ES-I3 (cell line): ENCODE measurements around the gene ZDHHC1.

ENCODE experiments used
- H3K36me3 ChIP-seq: 2 replicates; pipeline ENCODE4 v1.6.1; 2013; ENCODE audit warnings: mild to moderate bottlenecking, low read length, control low read depth, moderate library complexity; ENCODE audit not compliant: insufficient read depth
- H3K4me1 ChIP-seq: 2 replicates; pipeline ENCODE4 v1.6.1; 2013; ENCODE audit warnings: mild to moderate bottlenecking, control low read depth, low read length; ENCODE audit not compliant: insufficient read depth
- H3K9ac ChIP-seq: 2 replicates; pipeline ENCODE4 v1.6.1; 2013; ENCODE audit warnings: low read depth, mild to moderate bottlenecking, low read length, moderate library complexity
- H3K9me3 ChIP-seq: 2 replicates; pipeline ENCODE4 v1.6.1; 2013; ENCODE audit warnings: mild to moderate bottlenecking, low read length, moderate library complexity; ENCODE audit not compliant: control insufficient read depth, insufficient read depth

The ZDHHC1 gene

DNA sequence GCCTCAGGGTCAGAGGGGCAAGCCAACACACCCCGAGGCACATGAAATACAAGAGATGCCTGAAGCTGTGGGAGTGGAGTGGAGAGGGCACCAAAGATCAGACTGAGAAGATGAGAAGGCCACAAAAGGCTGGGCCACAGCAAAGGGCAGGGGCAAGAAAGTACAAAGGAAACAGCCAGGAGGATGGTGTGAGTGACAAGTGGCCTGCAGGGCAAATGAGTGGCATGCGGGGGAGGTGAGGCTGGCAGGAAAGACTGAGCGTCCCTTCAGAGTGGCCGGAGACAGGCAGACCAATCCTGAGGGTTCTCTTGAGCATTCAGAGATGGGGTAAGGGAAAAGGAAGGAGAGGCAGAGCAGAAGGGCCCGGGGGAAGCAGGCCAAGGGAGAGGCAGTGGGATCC is 37.8 kb upstream of the ZDHHC1 start:
- H3K9ac ChIP-seq = no peak overlapping the region
- no peaks in the 10 kb centered on the region for H3K36me3 ChIP-seq
- no peaks in the 10 kb centered on the region for H3K9me3 ChIP-seq
- no peaks in the 10 kb centered on the region; the same call in 1 of the 2 replicates for H3K4me1 ChIP-seq

DNA sequence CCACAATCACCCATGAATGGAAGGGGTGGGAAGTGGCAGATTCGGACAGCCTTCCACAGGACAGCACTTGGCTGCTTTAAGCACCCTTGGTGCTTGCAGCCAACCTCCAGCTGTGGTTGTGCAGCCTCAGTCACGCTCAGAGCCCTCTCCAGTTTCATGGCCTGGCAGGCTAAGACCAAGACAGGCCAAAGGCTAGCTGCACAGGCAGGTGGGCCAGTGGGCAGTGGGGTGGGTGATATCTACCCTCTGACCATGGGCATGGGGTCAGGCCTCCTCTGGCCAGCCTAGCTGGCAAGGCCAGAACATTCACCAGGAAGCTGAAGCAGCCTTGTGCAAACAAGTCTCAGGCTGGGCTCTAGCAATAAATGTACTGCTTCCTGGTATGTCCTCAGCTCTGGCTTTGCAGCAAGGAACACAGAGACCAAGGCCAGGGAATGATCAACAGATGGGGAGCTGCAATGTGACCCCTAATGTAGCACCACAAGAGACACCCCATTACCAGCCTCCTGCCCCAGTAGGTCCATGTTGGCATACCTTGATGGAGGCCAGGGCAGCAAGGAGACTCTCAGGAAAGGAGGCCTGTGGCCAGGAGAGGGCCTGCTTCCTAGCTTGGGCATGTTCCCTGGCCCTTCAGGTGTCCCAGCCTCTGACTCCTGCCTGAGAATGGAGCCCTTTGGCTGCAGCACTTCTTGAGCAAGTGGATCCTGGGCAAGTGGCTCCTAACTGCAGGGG is 35.6 kb upstream of the ZDHHC1 start:
- no peaks in the 10 kb centered on the region for H3K36me3 ChIP-seq
- no peaks in the 10 kb centered on the region for H3K4me1 ChIP-seq
- H3K9ac ChIP-seq = no peak overlapping the region
- no peaks in the 10 kb centered on the region for H3K9me3 ChIP-seq

DNA sequence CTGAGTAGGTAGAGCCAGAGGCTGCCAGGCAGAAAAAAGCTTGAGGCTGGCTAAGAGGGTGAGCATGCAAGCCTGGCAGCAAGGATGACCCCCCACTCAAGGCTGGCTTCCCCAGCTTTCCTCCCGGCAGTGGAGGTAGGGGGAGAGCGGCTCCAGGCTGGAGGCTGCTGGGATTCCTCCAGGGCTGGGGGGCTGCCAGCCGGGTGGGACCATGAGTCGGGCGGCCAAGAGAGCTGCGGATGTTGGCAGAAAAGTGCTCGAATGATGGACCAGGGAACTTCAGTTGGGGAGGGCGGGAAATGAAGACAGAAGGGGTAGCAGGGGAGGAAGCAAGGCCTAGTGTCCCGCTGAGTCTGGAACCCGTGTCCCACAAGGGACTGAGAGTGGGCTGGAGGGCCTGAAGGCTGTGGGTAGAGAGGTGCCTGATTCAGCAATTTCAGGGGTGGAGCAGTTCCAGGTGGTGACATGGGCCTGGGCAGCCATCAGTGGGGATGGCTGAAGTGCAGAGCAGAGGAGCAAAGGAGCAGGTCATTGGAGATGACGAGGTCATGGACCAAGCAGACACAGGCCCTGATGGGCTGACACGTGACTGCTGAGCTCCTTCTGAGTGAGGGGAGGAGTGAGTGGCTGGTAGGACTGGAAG is 34.9 kb upstream of the ZDHHC1 start:
- H3K9ac ChIP-seq = no peak overlapping the region
- no peaks in the 10 kb centered on the region for H3K9me3 ChIP-seq
- no peaks in the 10 kb centered on the region for H3K4me1 ChIP-seq
- no peaks in the 10 kb centered on the region for H3K36me3 ChIP-seq

DNA sequence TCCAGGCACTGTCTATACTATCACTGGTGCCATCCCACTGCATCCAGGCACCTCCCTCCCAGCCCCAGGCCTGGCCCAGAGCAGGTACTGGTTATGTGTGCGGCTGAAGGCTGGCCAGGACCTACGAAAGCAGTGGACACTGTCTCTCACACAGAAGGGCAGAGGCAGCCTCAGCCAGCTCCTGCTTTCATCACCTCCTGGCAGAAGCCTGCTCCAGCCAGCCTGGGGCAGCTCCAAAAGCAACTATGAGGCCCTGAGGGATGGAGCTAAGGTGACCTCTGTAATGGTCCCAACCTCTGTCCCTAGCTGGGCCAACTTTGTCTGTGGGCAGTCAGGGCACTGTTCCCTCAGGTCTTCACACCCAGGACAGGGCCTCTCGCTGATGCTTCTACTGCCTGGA is 33.5 kb upstream of the ZDHHC1 start:
- no peak overlapping the region for H3K9ac ChIP-seq
- H3K4me1 ChIP-seq = peaks cover 3% of the 10 kb centered on the region; the same call in 1 of the 2 replicates
- H3K9me3 ChIP-seq = no peaks in the 10 kb centered on the region
- H3K36me3 ChIP-seq = no peaks in the 10 kb centered on the region

- H3K4me1 ChIP-seq = peaks cover 7% of the 10 kb centered on the region; the same call in 1 of the 2 replicates
- no peak overlapping the region for H3K9ac ChIP-seq
- H3K36me3 ChIP-seq = no peaks in the 10 kb centered on the region
- H3K9me3 ChIP-seq = no peaks in the 10 kb centered on the region
Observed at GRCh38 chr16:67449336-67449735, 33.1 kb upstream of the ZDHHC1 start.

- Histone ChIP-seq H3K4me1 (peaks cover 7% of the 10 kb centered on the region; the same call in 1 of the 2 replicates), H3K36me3 (no peaks in the 10 kb centered on the region), H3K9ac (no peak overlapping the region)
Observed at GRCh38 chr16:67448580-67448979, 32.3 kb upstream of the ZDHHC1 start.

GRCh38 chr16:67447508-67448076 is 31.3 kb upstream of the ZDHHC1 start:
- Histone ChIP-seq H3K9me3 (no peaks in the 10 kb centered on the region), H3K36me3 (no peaks in the 10 kb centered on the region), H3K4me1 (peaks cover 7% of the 10 kb centered on the region; the same call in 1 of the 2 replicates), H3K9ac (no peak overlapping the region)

More at GRCh38 chr16:67448580-67448979, 32.3 kb upstream of the ZDHHC1 start:
- no peaks in the 10 kb centered on the region for H3K9me3 ChIP-seq

GRCh38 chr16:67446968-67447507 is 30.8 kb upstream of the ZDHHC1 start:
- H3K9ac ChIP-seq = no peak overlapping the region
- H3K4me1 ChIP-seq = peaks cover 7% of the 10 kb centered on the region; the same call in 1 of the 2 replicates
- H3K36me3 ChIP-seq = no peaks in the 10 kb centered on the region
- H3K9me3 ChIP-seq = no peaks in the 10 kb centered on the region

- H3K9me3 ChIP-seq = no peaks in the 10 kb centered on the region
- peaks cover 7% of the 10 kb centered on the region; the same call in 1 of the 2 replicates for H3K4me1 ChIP-seq
- no peaks in the 10 kb centered on the region for H3K36me3 ChIP-seq
- H3K9ac ChIP-seq = no peak overlapping the region
Observed at GRCh38 chr16:67445913-67446907, 29.9 kb upstream of the ZDHHC1 start.

DNA sequence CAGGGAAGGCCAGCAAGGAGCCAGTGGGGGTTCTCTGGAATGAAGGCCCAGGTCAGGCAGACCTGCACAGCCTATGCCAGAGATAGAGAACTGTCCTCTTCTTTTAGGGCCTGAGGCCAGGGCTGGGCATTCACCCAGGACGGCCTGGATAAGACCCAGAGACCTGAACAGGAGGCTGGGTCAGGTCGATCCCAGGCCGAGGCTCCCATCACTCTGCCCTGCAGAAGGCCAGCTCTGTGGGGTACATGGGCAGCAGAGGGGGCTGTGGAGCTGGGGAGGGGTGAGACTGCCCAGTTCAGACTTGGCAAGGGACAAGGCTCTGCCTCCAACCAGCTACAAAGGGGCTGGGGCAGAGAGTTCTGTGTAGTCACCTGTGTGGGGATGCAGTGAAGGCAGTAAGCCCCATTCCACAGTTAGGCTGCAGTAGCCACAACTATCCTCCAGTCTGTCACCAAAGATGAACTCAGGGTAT is 29.2 kb upstream of the ZDHHC1 start:
- H3K36me3 ChIP-seq = no peaks in the 10 kb centered on the region
- H3K9ac ChIP-seq = no peak overlapping the region
- H3K4me1 ChIP-seq = peaks cover 7% of the 10 kb centered on the region; the same call in 1 of the 2 replicates
- H3K9me3 ChIP-seq = no peaks in the 10 kb centered on the region

- Histone ChIP-seq H3K36me3 (no peaks in the 10 kb centered on the region), H3K9ac (no peak overlapping the region)
Observed at GRCh38 chr16:67445126-67445426, 28.8 kb upstream of the ZDHHC1 start.

DNA sequence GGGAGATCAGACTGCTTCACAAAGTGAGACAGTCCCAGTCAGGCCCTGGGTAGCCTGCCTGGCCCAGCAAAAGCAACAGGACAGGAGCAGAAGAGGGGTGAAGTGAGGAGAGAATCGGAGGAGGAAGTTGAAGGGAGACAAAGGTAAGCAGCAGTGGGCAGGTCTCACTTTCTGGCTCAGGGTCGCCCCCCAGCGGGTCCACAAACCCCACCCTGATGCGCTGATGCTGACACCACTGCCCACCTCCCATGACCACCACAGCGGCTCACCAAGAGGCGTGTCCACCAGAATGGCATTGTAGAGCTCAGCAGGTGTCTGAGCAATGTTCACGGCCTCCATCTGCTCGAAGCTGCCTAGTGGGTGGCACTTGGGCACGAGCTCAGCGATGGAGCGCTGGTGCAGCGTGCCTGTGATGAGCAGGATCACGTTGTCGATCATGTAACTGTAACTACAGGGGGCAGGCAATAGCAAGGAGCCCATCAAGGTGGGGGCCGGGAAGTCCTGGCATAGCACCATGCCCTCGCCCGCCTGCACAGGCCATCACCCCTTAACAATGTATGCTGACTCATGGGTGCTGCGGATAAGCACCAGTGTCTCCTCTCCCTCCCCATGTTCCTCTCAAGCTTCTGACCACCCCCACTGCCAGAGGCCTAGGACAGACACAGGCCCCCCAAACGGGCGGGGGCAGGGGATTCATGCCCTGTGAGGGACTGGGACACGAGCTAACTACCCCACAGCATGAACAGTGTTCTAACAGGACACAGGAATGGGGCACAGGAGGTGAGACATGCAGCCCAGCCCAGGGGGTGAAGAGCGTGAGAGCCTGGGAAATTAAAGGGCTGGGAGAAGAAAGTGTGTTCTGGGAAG is 28.2 kb upstream of the ZDHHC1 start:
- H3K9ac ChIP-seq = no peak overlapping the region
- H3K36me3 ChIP-seq = no peaks in the 10 kb centered on the region
- H3K4me1 ChIP-seq = peaks cover 7% of the 10 kb centered on the region; the same call in 1 of the 2 replicates
- H3K9me3 ChIP-seq = no peaks in the 10 kb centered on the region

More at GRCh38 chr16:67445126-67445426, 28.8 kb upstream of the ZDHHC1 start:
- no peaks in the 10 kb centered on the region for H3K9me3 ChIP-seq
- peaks cover 7% of the 10 kb centered on the region; the same call in 1 of the 2 replicates for H3K4me1 ChIP-seq

DNA sequence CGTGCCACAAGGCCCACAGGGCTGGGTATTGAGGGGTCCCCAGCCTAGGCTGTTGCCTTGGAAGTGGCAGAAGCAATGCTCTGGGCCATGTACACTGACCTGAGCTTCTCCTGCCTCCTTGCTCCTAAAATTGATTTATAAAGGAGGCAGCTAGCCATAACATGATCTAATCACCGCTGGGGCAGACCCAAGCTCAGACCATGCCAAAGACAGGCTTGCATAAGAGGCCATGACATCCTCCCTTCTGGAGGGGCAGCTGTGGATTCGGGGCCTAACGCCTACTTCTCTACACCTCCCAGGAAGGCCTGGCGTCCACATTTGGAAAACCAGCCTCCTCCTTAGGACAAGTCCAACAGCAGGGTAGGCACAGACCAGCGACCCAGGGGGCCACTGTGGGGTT is 27.0 kb upstream of the ZDHHC1 start:
- Histone ChIP-seq H3K9ac (no peak overlapping the region), H3K4me1 (peaks cover 7% of the 10 kb centered on the region; the same call in 1 of the 2 replicates), H3K9me3 (no peaks in the 10 kb centered on the region), H3K36me3 (no peaks in the 10 kb centered on the region)
